Subcutaneous abdominal adipose tissue (tissue), 5 donors: ENCODE results near the gene ERC2.

ENCODE experiments used
- H3K27ac ChIP-seq: one replicate; pipeline ENCODE4 v1.7.0; 2013; ENCODE audit warnings: low read depth, mild to moderate bottlenecking, inconsistent platforms, low read length, moderate library complexity
- H3K27me3 ChIP-seq, 5 donors: one replicate each; pipeline ENCODE4 v1.7.0; 2013; ENCODE audit warnings: low read length in 5 of 5, inconsistent platforms in 1 of 5; ENCODE audit not compliant: control insufficient read depth in 5 of 5, insufficient read depth in 4 of 5
- H3K36me3 ChIP-seq, 5 donors: one replicate each; pipeline ENCODE4 v1.7.0; 2013; ENCODE audit warnings: low read length in 5 of 5; ENCODE audit not compliant: control insufficient read depth in 5 of 5, insufficient read depth in 5 of 5
- H3K4me1 ChIP-seq, 5 donors: one replicate each; pipeline ENCODE4 v1.7.0; 2013; ENCODE audit warnings: low read length in 5 of 5, mild to moderate bottlenecking in 3 of 5, moderate library complexity in 1 of 5; ENCODE audit not compliant: control insufficient read depth in 5 of 5, insufficient read depth in 5 of 5
- H3K4me3 ChIP-seq, 5 donors: one replicate each; pipeline ENCODE4 v1.7.0; 2013; ENCODE audit warnings: low read length in 5 of 5, low read depth in 1 of 5
- H3K9ac ChIP-seq, 5 donors: one replicate each; pipeline ENCODE4 v1.7.0; 2013; ENCODE audit warnings: low read length in 5 of 5, mild to moderate bottlenecking in 4 of 5, moderate library complexity in 3 of 5
- H3K9me3 ChIP-seq, 5 donors: one replicate each; pipeline ENCODE4 v1.7.0; 2013; ENCODE audit warnings: low read length in 5 of 5; ENCODE audit not compliant: control insufficient read depth in 5 of 5
- donor health status: healthy.
- donor health status: healthy.
- donor health status: healthy.
- donor health status: healthy.
- donor health status: healthy.

The ERC2 gene

GRCh38 chr3:56324473-56324872, 143.8 kb downstream of the ERC2 start:
- Histone ChIP-seq H3K4me3 (no peak overlapping the region), H3K4me1 (no peaks in the 10 kb centered on the region), H3K36me3 (no peaks in the 10 kb centered on the region), H3K27me3 (no peaks in the 10 kb centered on the region), H3K27ac (no peak overlapping the region), H3K9me3 (no peaks in the 10 kb centered on the region), H3K9ac (no peak overlapping the region)

DNA sequence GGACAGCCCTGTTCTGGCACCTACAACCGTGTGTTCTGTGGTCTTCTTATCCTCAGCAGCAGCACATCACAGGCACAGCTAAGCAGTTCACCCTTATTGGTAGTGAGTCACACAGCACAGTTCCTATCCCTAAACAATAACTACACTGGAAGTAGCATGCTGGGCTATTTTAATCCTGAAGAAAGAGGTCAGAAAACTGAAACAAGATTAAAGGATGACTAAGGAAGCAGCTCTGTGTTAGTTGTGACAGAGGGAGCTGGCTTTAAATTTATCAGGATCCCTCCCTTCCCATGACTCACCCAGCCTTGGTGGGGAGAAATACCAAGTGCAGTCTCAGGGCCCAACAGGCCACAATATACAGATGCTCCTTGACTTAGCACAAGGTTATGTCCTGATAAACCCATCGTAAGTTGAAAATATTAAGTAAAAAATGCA, 144.3 kb downstream of the ERC2 start:
- Histone ChIP-seq H3K4me3 (no peak overlapping the region), H3K36me3 (no peaks in the 10 kb centered on the region), H3K9me3 (no peaks in the 10 kb centered on the region), H3K27ac (no peak overlapping the region), H3K9ac (no peak overlapping the region), H3K27me3 (no peaks in the 10 kb centered on the region), H3K4me1 (no peaks in the 10 kb centered on the region)

- Histone ChIP-seq H3K9me3 (no peaks in the 10 kb centered on the region), H3K4me3 (no peak overlapping the region), H3K27me3 (no peaks in the 10 kb centered on the region), H3K4me1 (no peaks in the 10 kb centered on the region), H3K36me3 (no peaks in the 10 kb centered on the region), H3K27ac (no peak overlapping the region), H3K9ac (no peak overlapping the region)
Measured at GRCh38 chr3:56322862-56323261, 145.4 kb downstream of the ERC2 start.

GRCh38 chr3:56321892-56322291, 146.4 kb downstream of the ERC2 start:
- H3K4me1 ChIP-seq = no peaks in the 10 kb centered on the region

DNA sequence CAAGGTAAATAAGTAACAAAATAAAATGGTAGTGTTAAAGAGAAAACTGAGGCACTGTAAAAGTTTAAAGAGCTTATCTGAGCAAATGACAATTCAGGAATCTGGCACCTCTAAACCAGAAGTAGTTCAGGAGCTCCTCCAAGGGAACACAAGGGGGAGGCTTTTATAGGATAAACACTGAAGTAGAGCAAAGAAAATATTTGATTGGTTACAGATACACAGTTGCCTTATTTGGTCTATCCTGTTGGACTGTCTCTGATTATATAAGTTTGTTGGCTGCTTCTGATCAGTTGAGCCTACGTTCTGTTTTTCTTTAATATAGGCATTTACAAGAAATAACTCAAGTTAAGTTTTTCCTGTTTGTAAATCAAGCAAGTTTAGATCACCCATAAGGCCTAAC, 146.9 kb downstream of the ERC2 start:
- Histone ChIP-seq H3K27me3 (no peaks in the 10 kb centered on the region), H3K9me3 (no peaks in the 10 kb centered on the region), H3K36me3 (no peaks in the 10 kb centered on the region), H3K4me1 (no peaks in the 10 kb centered on the region), H3K4me3 (no peak overlapping the region), H3K27ac (no peak overlapping the region), H3K9ac (no peak overlapping the region)

More at GRCh38 chr3:56321892-56322291, 146.4 kb downstream of the ERC2 start:
- no peak overlapping the region for H3K9ac ChIP-seq
- H3K27ac ChIP-seq = no peak overlapping the region
- H3K9me3 ChIP-seq = no peaks in the 10 kb centered on the region
- H3K27me3 ChIP-seq = no peaks in the 10 kb centered on the region
- no peak overlapping the region for H3K4me3 ChIP-seq
- H3K36me3 ChIP-seq = no peaks in the 10 kb centered on the region

DNA sequence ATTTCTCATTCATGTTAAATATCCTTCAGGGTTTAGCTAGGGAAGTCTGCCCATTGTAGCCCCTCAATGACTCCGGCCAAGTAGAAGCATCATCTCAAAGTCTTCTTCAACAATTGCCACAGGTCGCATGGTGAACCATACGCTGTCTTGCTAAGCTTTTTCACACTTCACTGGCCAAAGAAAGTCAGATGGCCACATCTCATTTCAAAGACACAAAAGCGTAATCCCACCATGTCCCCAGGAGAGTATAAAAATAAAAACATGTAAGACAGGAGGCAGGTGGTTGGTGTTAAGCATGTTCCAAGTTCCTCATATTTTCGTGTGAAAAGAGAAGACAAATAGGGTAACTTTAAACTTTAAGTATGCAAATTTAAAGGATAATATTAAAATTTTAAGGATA, 147.4 kb downstream of the ERC2 start:
- H3K27ac ChIP-seq = no peak overlapping the region

GRCh38 chr3:56318891-56319290, 149.4 kb downstream of the ERC2 start:
- H3K4me1 ChIP-seq = peaks cover 0 to 7% (median 0%) of the 10 kb centered on the region in 5 donors

More for the DNA sequence above, 147.4 kb downstream of the ERC2 start:
- Histone ChIP-seq H3K4me1 (no peaks in the 10 kb centered on the region), H3K36me3 (no peaks in the 10 kb centered on the region), H3K9me3 (no peaks in the 10 kb centered on the region), H3K9ac (no peak overlapping the region), H3K27me3 (no peaks in the 10 kb centered on the region), H3K4me3 (no peak overlapping the region)

GRCh38 chr3:56316944-56317343, 151.3 kb downstream of the ERC2 start:
- no peaks in the 10 kb centered on the region for H3K27me3 ChIP-seq
- H3K9ac ChIP-seq = no peak overlapping the region
- H3K36me3 ChIP-seq = no peaks in the 10 kb centered on the region
- no peaks in the 10 kb centered on the region for H3K9me3 ChIP-seq
- peaks cover 0 to 7% (median 0%) of the 10 kb centered on the region in 5 donors for H3K4me1 ChIP-seq
- no peak overlapping the region for H3K4me3 ChIP-seq
- H3K27ac ChIP-seq = no peak overlapping the region

More at GRCh38 chr3:56318891-56319290, 149.4 kb downstream of the ERC2 start:
- Histone ChIP-seq H3K36me3 (no peaks in the 10 kb centered on the region), H3K4me3 (no peak overlapping the region), H3K27me3 (no peaks in the 10 kb centered on the region), H3K9ac (no peak overlapping the region), H3K27ac (no peak overlapping the region), H3K9me3 (no peaks in the 10 kb centered on the region)

DNA sequence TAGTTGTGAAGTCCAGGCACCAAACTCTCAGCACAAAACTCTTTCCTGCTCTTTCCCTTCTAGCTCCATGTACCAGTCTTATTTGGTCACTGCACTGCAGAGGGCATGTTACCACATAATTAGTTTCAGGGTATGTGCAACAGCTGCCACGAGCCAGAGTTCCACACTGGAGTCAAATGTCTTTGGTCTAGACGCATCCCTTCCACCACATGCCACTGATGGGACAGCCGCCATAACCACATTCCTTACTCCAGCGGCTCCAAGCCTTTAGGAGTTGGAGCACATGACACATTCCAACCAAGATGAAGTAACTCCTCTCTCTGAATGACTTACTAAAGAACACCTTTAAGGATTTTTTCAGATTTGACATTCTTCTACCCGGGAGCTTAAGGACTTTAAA, 153.4 kb downstream of the ERC2 start:
- Histone ChIP-seq H3K27me3 (no peaks in the 10 kb centered on the region), H3K36me3 (no peaks in the 10 kb centered on the region), H3K9me3 (no peaks in the 10 kb centered on the region), H3K4me1 (peaks cover 0 to 7% (median 0%) of the 10 kb centered on the region in 5 donors), H3K9ac (no peak overlapping the region), H3K4me3 (no peak overlapping the region), H3K27ac (no peak overlapping the region)

GRCh38 chr3:56309465-56309864, 158.8 kb downstream of the ERC2 start:
- Histone ChIP-seq H3K9me3 (no peaks in the 10 kb centered on the region), H3K36me3 (no peaks in the 10 kb centered on the region), H3K4me1 (peaks cover 0 to under 1% (median 0%) of the 10 kb centered on the region in 5 donors), H3K9ac (no peak overlapping the region), H3K27me3 (peaks cover 0 to 4% (median 0%) of the 10 kb centered on the region in 5 donors), H3K4me3 (no peak overlapping the region), H3K27ac (no peak overlapping the region)

DNA sequence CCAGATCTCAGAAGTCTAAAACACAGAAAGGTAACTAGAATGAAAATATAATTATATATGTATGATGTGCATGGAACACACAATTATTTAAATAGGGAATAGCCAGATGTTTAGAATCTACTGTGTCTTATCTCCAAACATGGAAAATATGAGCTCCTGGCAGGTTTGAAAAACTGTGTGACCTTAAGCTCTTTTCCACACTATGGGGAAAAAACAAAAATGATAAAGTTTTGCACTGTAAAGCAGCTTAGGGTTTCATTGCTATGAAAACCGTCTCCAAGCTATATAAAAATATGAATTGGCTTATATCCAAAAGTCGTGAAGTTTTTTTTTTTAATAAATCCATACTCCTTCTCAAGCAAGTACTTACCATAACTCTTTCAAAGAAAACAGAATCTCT, 159.8 kb downstream of the ERC2 start:
- Histone ChIP-seq H3K27me3 (peaks cover 0 to 4% (median 0%) of the 10 kb centered on the region in 5 donors), H3K4me1 (no peaks in the 10 kb centered on the region), H3K27ac (no peak overlapping the region), H3K36me3 (no peaks in the 10 kb centered on the region), H3K4me3 (no peak overlapping the region), H3K9ac (no peak overlapping the region), H3K9me3 (no peaks in the 10 kb centered on the region)
